Posterior cingulate gyrus (tissue), 11 donors: ENCODE data around the gene MBD1.
A peak's percentile ranks its signal among the peaks of the same experiment; 100 is the strongest.

Source experiments
- DNase-seq, 10 donors: peaks; one replicate each; pipeline versions ENCODE4 v3.0.0 to v3.0.0-alpha.2; 2020 to 2021; ENCODE audit warnings: mixed read lengths in 3 of 10
- intact Hi-C: fragments of 100-400 bp; cut with DNase I; formaldehyde crosslinking; loops from one replicate; pipeline ENCODE4 v1.15.1; 2023

Gene MBD1

DNA sequence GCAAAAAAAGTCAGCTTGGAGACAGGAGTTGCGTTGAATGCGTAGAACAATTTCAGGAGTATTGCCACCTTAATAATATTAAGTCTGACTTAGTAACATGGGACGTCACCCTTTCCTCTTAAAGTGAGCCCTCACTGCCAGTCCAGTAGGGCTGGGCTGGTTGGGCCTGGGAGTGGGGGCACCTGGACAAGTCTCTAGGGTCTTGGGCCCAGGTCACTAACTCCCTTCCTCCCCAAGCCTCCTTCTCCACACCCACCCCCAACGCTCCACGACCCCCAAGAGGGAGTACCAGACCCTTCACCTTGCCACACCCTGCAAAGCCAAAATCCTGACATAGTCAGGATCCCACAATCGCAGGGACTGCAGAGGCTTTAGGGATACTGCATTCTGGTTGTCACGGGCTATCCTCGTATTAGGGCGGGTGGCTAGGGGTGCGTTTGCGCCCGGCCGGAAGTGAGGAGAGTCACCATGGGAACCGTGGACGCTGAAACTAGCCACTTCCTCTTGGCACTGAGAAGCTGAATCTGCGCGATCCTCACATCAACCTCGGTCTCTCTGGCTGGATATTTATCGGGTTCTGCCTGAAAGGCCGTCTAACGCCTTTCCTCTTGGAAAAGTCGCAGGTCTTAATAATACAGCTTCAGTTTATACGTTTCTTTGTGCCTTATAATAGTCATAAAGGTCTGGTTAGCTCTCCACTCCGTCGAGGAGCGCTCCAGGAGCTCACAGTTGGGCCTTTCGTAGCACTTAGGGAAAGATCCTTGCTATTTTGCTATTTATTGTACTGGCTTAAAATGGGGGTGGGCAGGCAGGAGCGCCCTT lies 16.5 kb upstream of the MBD1 start:
- DNase-seq = peak in 9 of 10 donors; percentile 60 to 95 (median 73)
- intact Hi-C loops = loop anchor here (5.0 kb wide), 1 partner anchor 59 kb away; no protein-coding TSS in a partner anchor

DNA sequence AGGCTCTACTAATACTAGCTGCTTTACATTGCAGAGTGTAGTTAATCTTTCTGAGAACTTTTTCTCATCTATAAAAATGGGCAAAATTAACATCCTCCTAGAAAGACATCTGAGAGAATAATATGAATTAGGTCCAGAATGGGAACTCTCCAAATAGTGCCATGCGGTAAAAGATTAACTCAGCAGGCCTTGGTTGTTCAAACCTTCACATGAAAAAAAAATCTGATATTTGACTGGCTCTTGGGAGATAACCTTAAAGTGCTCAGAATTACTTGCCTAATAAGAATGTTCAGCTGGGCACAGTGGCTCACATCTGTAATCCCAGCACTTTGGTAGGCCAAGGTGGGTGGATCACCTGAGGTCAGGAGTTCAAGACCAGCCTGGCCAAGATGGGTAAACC lies 11.7 kb upstream of the MBD1 start:
- no peak for DNase-seq
- intact Hi-C loops = no loop called here

DNA sequence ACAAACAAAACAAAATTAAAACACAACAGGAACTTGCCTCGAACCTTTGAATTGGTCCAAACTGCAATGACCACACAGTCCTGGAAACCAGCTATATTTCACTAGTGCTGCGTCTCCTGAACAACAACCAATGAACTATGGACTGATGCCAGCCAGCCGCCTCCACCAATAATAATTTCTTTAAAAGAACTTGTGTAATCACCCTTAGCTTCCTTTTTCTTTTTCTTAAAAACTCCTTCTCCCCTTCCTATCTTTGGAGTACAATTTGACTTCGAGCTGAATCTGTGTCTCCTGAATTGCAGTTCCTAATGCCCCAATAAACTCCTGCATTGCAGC lies 7.8 kb upstream of the MBD1 start:
- DNase-seq = no peak
- intact Hi-C loops = loop anchor here (10.0 kb wide), 1 partner anchor 736 kb away; no protein-coding TSS in a partner anchor

DNA sequence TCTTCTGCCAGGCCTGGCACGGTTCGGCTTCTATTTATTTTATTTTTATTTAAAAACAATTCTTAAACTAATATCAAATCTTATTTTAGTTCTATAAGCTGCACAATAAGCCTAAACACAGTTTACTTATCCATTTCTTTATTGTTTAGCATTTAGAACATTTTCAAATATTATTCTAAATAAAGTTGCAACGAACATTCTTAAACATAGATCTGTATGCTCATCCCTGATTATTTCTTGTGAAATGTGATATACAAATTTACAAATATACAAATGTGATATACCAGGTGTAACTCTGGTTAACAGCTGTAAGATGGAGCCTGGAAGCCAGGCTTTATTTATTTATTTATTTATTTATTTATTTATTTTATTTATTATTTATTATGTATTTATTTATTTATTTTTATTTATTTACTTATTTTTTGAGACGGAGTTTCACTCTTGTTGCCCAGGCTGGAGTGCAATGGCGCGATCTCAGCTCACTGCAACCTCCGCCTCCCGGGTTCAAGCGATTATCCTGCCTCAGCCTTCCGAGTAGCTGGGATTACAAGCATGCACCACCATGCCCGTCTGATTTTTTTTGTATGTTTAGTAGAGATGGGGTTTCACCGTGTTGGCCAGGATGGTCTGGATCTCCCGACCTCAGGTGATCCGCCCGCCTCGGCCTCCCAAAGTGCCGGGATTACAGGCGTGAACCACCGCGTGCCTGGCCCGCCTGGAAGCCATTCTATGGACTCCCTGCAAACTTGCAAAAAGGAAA lies 7.2 kb upstream of the MBD1 start:
- intact Hi-C loops = loop anchor here (10.0 kb wide), 1 partner anchor 736 kb away; no protein-coding TSS in a partner anchor
- DNase-seq = peak in 1 of 10 donors; percentile 80

DNA sequence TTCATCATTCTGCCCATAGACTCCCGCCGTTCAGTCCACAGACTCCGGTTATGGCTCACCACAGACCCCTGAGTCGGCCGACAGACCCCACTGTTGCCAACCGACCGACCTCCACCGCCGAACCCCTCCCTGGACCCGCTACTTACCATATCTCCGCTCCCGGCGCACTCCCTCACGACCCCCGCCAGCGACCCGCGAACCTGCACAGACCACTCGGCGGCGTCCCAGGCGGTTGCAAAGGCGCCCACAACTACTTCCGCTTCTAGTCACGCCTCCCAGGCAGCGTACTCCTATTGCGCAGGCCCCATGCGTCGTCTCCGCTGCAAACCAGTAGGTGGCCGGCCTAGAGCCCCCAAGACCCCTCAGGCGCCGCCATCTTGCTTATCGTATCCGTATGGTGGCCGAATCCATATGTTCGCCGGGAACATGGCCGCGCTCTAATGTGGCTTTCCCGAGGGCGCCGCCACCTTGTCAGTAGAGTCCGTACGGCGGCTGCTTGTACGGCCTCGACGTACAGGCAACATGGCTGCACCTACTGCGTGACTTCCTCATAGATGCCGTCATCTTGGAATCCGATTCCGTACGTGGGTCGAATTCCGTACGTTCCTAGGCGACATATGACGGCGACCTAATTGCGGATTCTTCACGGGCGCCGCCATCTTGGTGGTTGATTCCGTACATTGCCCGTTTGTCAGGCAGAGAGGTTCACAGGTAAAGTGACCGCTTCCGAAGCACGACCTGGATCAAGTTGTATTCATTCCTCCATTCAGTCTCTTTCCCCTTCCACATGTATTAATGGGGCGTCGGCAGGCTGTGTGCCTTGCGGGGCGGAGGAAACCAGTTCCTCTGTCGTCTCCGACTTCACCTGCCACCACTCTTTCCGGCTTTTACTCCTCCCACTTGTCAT lies 6.4 kb upstream of the MBD1 start, which contains the start of gene CXXC1:
Gene CXXC1 (minus strand): TSS at position 252 of the 907 bp plus-strand sequence. CDS start 103 bp downstream, at position 149.
- intact Hi-C loops = loop anchor here (2.0 to 10.0 kb wide), 2 partner anchors 87 to 737 kb away; partner anchors contain the start of gene SKA1
- peak; percentile 93 to 100 (median 98) for DNase-seq

DNA sequence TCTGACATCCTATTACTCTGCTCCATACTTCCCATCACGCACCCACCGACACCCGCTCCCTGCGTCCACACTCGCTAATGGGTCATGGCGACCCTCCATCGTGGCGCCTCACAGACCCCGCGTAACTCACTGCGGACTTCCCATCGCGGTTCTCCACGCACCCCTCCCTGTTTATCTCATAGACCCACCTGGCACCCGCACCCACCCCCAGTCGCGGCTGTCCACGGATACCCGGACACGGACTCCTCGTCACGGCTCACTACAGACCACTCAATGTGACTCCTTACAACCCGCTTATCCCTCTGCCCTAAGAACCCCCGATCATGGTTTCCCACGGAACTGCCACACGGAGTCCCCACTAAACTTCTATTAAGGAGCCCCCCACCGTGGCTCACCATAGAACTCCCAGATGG lies 5.7 kb upstream of the MBD1 start:
- peak in 2 of 10 donors; percentile 37 to 84 for DNase-seq
- intact Hi-C loops = loop anchor here (2.0 to 10.0 kb wide), 2 partner anchors 88 to 738 kb away; partner anchors contain the start of gene SKA1

DNA sequence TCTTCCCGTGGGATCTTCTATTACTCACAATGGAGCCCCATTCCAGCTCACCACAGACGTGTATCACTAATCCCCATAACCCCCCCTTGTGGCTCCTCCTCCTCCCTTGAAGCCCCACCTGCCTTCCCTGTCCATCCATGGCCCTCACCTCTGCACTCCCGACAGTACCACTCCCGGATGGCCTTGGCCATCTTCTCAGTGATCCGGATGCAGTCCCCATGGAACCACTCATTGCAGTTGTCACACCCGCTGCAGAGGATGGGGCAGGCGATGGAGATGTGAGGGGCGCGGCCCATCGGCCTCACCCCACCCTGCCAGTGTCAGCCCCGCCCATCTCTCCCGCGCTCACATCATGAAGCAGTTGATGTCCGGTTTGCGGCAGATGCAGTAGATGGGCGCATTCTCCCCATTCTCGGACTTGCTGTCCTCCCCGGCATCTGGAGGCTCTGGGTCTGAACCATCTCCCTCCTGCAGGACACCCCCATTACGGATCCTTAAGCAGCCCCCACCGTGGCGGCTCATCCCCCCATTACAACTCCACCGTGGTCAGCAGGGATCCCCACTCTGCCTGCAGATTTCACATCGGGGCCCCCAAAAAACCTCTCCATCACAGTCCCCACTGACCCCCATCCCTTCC lies 5.2 kb upstream of the MBD1 start:
- intact Hi-C loops = loop anchor here (2.0 to 10.0 kb wide), 2 partner anchors 88 to 738 kb away; partner anchors contain the start of gene SKA1
- DNase-seq = peak in 1 of 10 donors; percentile 70

DNA sequence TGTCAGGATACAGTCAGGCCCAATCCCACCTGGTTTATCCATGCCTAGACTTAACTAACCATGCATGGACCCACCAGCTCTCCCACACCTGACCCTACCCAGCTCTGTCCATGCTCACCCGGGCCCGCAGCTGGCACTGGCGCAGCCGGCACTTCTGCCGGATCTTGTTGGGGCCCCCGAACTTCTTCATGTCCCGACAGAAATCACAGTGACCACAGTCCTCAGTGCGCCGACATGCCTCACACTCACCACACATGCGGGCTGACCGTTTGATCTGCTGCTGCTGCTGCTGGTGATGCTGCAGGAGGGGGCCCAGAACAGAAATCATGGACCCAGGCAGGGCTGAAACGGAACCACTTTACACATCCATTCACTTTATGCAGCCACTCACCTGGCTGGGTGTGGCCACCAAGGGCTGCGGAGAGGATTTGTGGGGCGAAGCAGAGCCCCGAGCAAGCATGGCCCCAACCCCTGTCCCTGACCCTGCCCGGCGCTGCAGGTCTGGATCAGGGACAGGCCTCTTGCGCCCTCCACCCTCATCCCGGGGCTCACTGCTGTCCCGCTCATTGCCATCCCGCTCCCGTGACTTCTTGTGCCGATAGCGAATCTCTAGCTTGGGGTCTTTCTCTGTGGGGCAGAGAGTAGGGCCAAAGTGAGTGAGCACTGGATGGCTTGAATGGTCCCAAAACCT lies 4.5 kb upstream of the MBD1 start:
- DNase-seq = peak in 1 of 10 donors; percentile 79
- intact Hi-C loops = loop anchor here (2.0 to 10.0 kb wide), 2 partner anchors 89 to 739 kb away; partner anchors contain the start of gene SKA1

DNA sequence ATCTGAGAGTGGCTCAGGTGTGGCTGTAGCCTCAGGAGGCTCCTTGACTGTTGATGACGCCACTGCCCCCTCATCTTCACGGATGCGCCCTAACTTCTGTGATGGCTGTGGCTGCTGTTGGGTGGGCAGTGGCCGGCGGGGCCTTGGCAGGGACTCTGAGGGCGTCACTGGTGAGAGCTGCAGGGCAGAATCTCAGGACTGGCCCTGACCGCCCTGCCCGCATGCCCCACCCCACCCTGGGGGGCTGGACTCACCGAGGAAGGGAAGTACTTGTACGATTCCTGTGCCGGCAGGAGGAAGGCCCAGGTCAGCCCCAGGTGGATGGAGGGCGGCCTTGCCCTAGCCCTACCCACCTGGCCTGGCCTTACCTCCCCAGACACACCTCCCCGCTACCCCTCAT lies 3.7 kb upstream of the MBD1 start:
- DNase-seq = peak in 1 of 10 donors; percentile 80
- intact Hi-C loops = loop anchor here (10.0 kb wide), 1 partner anchor 740 kb away; no protein-coding TSS in a partner anchor

DNA sequence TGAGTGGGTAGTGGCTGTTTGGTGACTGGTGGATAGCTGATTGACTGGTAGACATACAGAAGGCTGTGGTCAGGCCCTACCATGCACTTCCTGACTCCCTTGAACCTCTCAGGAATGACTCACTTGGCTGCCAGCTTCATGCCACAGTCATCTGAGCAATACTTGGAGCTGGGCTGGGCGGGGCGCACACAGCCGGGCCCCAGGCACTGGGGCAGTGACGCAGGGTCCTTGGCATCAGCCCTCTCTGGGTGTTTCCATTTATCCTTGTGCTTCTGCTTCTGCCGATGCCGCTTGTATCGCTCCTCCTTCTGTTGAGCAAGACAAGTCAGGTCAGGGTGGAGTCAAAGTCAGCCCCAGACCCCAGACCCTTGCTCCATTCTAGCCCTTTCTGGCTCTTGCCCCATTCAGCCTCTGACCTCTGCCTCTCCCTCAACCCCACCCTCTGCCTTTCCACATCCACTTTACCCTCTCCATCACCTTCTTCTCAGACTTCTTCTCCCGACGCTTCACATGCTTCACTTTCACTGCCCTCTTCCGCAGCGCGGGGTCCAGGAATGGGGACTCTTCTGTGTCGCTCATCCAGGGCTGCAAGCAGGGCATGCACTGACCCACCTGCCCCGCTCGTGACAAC lies 3.0 kb upstream of the MBD1 start:
- intact Hi-C loops = loop anchor here (10.0 kb wide), 1 partner anchor 740 kb away; no protein-coding TSS in a partner anchor

DNA sequence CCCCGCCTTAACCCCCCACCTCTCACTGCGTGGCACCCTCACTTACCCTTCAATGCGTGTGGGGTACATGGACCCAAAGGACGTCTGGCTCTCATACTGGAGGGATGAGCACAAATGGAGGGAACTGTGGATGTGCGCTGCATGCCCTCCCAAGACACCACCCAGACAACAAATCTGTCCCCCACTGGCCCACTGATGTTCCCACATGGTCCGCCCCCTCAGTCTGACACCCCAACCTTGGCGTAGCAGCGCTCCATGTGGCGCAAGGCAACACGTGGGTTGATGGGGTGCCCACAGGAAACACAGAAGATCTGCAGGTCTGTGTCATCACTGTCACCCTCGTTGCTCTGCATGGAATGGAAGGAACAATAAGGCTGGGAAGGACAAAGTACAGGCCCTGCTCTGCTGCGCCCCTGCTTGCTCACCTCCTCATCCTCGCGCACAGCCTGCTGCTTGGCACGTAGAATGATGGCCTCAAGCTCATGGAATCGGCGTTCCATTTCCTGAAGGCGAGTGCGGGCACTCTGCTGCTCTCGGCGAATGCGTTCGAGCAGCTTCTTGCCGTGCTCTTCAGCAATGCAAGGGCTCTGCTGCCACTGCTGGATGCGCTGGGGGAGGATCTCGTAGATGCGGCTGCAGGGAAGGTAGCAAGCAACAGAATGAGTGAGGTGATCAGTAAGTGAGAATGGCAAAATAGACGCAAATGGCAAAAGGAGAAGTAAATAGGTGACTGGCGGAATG lies 2.3 kb upstream of the MBD1 start:
- intact Hi-C loops = loop anchor here (10.0 kb wide), 1 partner anchor 741 kb away; no protein-coding TSS in a partner anchor
- no peak for DNase-seq

More for the DNA sequence above, 3.0 kb upstream of the MBD1 start:
- no peak for DNase-seq

DNA sequence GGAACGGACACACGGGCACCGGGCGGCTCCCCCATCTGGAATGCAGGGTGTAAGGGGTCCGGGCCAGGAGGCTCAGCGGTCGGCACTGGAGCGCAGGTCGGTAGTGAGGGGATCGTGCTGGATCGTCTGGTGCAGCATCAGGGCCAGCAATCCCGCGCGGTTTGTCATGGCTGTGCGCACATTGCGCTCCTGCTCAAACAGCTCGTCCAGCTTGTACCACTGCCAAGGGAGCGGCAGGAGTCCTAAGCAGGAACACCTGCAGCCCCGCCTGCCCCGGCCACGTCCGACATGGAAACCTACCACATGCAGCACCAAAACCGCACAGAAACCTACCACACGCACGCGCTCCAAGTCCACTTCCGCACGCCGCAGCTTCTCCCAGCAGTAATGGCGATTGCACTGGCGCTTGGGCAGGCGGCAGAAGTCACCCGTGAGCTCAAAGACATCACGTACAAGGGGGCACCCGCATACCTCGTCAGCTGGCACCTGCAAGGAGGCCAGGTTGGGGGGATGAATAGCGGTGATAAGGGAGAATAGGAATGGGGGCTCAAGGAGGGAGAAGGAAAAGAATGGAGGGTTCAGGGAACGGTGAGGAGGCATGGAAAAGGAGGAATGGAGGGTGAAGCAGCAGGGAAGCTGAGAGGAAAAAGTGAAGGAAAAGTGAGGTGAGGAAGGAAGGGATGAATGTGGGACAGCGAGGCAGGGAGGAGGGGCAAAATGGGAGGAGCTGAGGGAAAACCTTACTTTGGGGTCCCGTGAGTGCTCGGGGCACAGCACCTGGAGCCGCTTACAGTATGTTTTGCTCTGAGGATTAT lies 1.4 kb upstream of the MBD1 start:
- peak in 2 of 10 donors; percentile 82 to 84 for DNase-seq
- intact Hi-C loops = loop anchor here (10.0 kb wide), 1 partner anchor 742 kb away; no protein-coding TSS in a partner anchor

DNA sequence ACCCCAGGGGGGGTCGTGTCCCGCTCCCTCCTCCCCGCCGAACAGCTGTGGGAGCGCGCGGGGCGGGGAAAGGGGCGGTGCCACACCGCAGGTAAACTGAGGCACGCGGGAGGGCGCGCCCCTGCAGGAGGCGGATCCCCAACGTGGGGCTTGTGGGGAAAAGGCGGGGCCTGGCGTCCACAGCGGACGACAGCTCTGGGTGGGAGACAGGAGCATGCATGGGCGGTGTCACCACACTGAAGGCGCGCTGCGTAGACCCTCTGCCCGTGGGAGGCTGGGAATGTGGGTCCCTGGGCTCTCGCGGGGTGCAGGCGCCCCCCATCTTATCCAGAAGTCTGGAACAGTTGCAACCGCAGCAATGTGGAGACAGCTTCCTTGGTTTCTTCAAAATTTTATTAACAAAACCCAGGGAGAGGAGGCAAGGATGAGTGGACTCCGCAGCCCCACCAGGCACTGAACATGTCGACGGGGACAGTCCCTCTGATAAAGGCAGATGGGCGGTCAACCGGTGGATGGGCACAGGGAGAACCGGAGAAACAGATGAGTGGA lies 723 bp upstream of the MBD1 start:
- DNase-seq = no peak
- intact Hi-C loops = loop anchor here (10.0 kb wide), 1 partner anchor 743 kb away; no protein-coding TSS in a partner anchor

DNA sequence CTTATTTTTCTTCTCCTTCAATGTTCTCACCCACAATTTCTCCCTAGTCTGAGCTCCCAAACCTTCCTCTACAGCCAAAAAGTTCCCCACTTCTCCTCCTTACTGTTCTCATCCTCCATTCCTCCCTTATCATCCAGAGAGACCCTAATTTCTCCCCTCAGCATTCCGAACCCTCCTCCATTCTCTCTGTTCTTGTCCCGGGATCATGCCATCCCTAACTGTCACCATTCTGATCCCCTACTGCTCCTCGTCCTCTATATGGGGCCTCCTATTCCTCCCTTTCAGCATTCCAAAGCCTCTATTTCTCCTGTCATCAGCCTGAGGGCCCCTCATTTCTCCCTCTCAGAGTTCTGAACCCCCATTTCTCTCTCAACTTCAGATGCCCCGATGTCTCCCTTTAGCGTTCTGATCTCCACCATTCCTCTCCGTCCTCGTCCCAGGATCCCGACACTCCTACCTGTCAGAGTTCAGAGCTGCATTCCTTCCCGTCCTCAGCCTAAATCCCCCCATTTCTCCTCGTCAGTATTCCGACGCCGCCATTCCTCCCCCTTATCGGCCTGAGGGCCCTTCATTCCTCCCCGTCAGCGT lies 522 bp downstream of the MBD1 start:
- no peak for DNase-seq
- intact Hi-C loops = loop anchor here (10.0 kb wide), 1 partner anchor 744 kb away; no protein-coding TSS in a partner anchor

DNA sequence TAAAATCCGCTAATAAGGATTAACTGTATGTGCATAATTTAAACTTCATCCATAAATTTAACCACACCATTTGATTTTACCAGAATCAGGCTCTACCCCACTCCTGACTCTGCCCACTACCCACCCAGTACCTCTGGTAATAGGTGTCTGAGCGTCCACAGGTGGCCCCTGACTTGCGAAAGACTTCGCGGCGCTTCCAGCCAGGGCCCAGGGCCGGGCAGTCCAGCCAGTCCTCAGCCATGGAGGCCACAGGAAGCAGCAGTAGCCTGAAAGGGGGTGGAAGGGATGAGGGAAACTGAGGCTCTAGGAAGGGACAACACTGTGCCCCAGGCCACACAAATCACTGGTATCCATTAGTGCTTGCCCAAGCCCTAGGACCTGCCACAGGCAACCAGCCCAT lies 1.6 kb downstream of the MBD1 start:
- intact Hi-C loops = loop anchor here (10.0 kb wide), 2 partner anchors 745 to 785 kb away; partner anchors contain the start of gene RPL17
- no peak for DNase-seq

DNA sequence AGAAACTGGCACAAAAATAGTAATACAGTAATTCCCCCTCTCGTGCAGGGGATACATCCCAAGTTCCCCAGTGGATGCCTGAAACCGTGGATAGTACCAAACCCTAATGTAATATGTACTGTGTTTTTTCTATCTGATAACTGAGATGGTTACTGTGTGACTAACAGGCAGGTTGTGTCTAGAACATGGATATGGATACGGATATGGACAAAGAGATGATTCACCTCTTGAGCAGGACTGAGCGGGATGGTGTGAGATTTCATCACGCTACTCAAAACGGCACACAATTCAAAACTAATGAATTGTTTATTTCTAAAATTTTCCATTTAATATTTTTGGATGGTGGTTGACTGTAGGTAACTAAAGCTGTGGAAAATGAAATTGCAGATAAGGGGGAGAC lies 3.4 kb downstream of the MBD1 start:
- DNase-seq = no peak
- intact Hi-C loops = loop anchor here (10.0 kb wide), 1 partner anchor 783 kb away; the partner anchor contains the start of gene RPL17
